GM12872 (cell line): ENCODE measurements around the gene PGAM2.

Experiments
- TF ChIP-seq, protein P1 (sequence below): IDR thresholded peaks from 3 replicates; pipeline ENCODE4 v1.5.1; 2011; ENCODE audit warnings: low read depth, mild to moderate bottlenecking, low read length, moderate library complexity; ENCODE audit not compliant: insufficient read depth

The PGAM2 gene

DNA sequence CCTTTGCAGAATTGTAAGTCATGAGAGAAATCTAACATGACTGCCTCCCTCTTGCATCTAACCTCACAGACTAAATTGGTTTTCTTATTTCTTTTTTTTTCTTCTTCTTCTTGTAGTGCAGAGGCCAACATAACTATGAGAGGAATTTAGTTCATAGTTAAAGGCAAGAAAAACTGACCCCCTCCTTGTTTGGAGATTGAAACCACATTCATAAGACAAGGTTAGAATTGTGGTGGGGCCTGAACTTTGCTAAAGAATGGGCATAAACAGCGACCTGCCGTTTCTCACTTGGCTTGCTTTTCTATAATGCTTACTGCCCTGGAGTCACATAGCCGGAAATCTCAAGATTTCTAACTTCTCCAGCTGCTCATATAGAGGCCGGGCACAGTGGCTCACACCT lies 19.3 kb upstream of the PGAM2 start:
- TF ChIP-seq, protein P1, sequence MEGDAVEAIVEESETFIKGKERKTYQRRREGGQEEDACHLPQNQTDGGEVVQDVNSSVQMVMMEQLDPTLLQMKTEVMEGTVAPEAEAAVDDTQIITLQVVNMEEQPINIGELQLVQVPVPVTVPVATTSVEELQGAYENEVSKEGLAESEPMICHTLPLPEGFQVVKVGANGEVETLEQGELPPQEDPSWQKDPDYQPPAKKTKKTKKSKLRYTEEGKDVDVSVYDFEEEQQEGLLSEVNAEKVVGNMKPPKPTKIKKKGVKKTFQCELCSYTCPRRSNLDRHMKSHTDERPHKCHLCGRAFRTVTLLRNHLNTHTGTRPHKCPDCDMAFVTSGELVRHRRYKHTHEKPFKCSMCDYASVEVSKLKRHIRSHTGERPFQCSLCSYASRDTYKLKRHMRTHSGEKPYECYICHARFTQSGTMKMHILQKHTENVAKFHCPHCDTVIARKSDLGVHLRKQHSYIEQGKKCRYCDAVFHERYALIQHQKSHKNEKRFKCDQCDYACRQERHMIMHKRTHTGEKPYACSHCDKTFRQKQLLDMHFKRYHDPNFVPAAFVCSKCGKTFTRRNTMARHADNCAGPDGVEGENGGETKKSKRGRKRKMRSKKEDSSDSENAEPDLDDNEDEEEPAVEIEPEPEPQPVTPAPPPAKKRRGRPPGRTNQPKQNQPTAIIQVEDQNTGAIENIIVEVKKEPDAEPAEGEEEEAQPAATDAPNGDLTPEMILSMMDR = no peak

GRCh38 chr7:44083796-44084195 lies 18.4 kb upstream of the PGAM2 start:
- TF ChIP-seq, protein P1 = no peak

GRCh38 chr7:44082541-44083207 lies 17.3 kb upstream of the PGAM2 start:
- TF ChIP-seq, protein P1 = no peak

- TF ChIP-seq, protein P1 = 0 out of 3 replicates have a peak, but pooled peaks have one; percentile 9
Measured at GRCh38 chr7:44081266-44081748, 15.9 kb upstream of the PGAM2 start.

DNA sequence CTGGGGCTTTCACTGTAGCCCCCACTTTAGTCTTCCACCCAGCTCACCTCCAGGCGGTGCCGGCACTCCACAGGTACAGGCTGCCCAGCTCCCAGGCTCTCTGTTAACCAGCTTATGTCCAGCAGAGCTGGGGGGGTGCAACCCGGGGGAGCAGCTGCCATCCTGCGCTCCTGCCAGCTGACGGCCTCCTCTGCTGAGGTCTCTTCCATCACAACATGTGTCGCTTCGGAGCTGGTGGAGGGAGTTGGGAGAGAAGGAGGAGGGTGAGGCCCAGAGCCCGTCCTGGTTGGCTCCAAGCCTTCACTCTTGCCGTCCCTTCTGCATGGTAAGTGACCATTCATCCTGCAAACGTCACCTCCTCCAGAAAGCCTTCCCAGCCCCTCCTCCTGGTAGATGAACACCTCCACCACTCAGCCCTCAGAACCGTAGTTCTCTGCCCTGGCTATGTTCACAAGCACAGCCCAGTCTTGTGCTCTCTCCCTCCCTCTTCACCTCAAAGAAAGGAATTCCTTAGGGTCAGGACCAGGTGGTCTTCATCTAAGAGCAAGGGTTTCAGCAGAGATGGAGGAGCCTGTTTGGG lies 15.4 kb upstream of the PGAM2 start:
- TF ChIP-seq, protein P1 = no peak

- TF ChIP-seq, protein P1 = no peak
Measured at GRCh38 chr7:44080118-44080517, 14.8 kb upstream of the PGAM2 start.

GRCh38 chr7:44079331-44080021 lies 14.1 kb upstream of the PGAM2 start:
- TF ChIP-seq, protein P1 = no peak
